CD14-positive monocyte (primary cell): ENCODE data around the gene CASP8. TPM values are rescaled to one million over a fixed set of nuclear protein-coding genes. Genes with fewer than 3 reads are reported as not detected.

ENCODE experiments used
- DNase-seq, 3 donors: peaks; one replicate each; pipeline ENCODE4 v3.0.0-alpha.2; 2011 to 2022
- H2AFZ ChIP-seq: 2 replicates; pipeline ENCODE4 v1.6.0; 2012; ENCODE audit warnings: mild to moderate bottlenecking, low read depth, low read length, inconsistent platforms; ENCODE audit not compliant: insufficient read depth, poor library complexity, severe bottlenecking
- H3K27ac ChIP-seq, 2 donors: 1 replicate in 1 of 2; 2 replicates in 1 of 2; pipeline ENCODE4 v1.5.1; 2012 to 2013; ENCODE audit warnings: low read length in 2 of 2, control low read depth in 1 of 2, inconsistent platforms in 1 of 2, low read depth in 1 of 2, mild to moderate bottlenecking in 1 of 2
- H3K27me3 ChIP-seq, 2 donors: one replicate each; pipeline versions ENCODE4 v1.6.0 to v1.6.1; 2011 to 2013; ENCODE audit warnings: low read length in 2 of 2; ENCODE audit not compliant: control insufficient read depth in 2 of 2, insufficient read depth in 2 of 2
- H3K36me3 ChIP-seq, 2 donors: replicated peaks in 1 of 2; 1 replicate in 1 of 2; 2 replicates in 1 of 2; pipeline versions ENCODE4 v1.5.1 to v1.6.1; 2012 to 2013; ENCODE audit warnings: low read length in 2 of 2, control low read depth in 1 of 2, inconsistent platforms in 1 of 2, mild to moderate bottlenecking in 1 of 2; ENCODE audit not compliant: insufficient read depth in 2 of 2, control insufficient read depth in 1 of 2
- H3K4me1 ChIP-seq, 2 donors: 1 replicate in 1 of 2; 2 replicates in 1 of 2; pipeline versions ENCODE4 v1.5.1 to v1.6.1; 2012 to 2013; ENCODE audit warnings: low read length in 2 of 2, control low read depth in 1 of 2, inconsistent platforms in 1 of 2, mild to moderate bottlenecking in 1 of 2, moderate library complexity in 1 of 2; ENCODE audit not compliant: insufficient read depth in 2 of 2, control insufficient read depth in 1 of 2
- H3K4me2 ChIP-seq: replicated peaks from 2 replicates; pipeline ENCODE3; 2012; ENCODE audit warnings: low read length, moderate library complexity, mild to moderate bottlenecking; ENCODE audit not compliant: poor library complexity, severe bottlenecking; ENCODE audit errors: extremely low read depth
- H3K4me3 ChIP-seq, 3 experiments: fragments of 200-600 bp in 1 of 3; sonication (generic) in 1 of 3; replicated peaks in 1 of 3; 1 replicate in 2 of 3; 2 replicates in 1 of 3; pipeline ENCODE4 v1.5.1; 2011 to 2013; ENCODE audit warnings: low read length in 3 of 3, mild to moderate bottlenecking in 3 of 3, control low read depth in 2 of 3, low read depth in 2 of 3, inconsistent platforms in 1 of 3, moderate library complexity in 1 of 3
- H3K79me2 ChIP-seq: 2 replicates; pipeline ENCODE4 v1.6.0; 2012; ENCODE audit warnings: mild to moderate bottlenecking, control low read depth, inconsistent platforms, low read length, moderate library complexity; ENCODE audit not compliant: insufficient read depth
- H3K9ac ChIP-seq: 2 replicates; pipeline ENCODE4 v1.6.0; 2017; ENCODE audit warnings: low read length, mild to moderate bottlenecking; ENCODE audit not compliant: insufficient read depth, poor library complexity, severe bottlenecking
- H3K9me3 ChIP-seq, 2 donors: replicated peaks in 1 of 2; 1 replicate in 1 of 2; 2 replicates in 1 of 2; pipeline versions ENCODE4 v1.5.1 to v1.6.1; 2012 to 2013; ENCODE audit warnings: low read length in 2 of 2, control low read depth in 1 of 2; ENCODE audit not compliant: control insufficient read depth in 1 of 2, insufficient read depth in 1 of 2
- H4K20me1 ChIP-seq: 2 replicates; pipeline ENCODE4 v1.6.0; 2012; ENCODE audit warnings: mild to moderate bottlenecking, low read length, control low read depth, moderate library complexity; ENCODE audit not compliant: insufficient read depth
- H3K27ac Mint-ChIP-seq, 7 donors: one replicate each; pipeline ENCODE4 v1.8.0; 2020; ENCODE audit warnings: mild to moderate bottlenecking in 7 of 7, mixed read lengths in 7 of 7, moderate library complexity in 6 of 7, inconsistent platforms in 2 of 7
- H3K27me3 Mint-ChIP-seq, 3 donors: one replicate each; pipeline ENCODE4 v1.8.0; 2021 to 2022; ENCODE audit warnings: low read depth in 3 of 3, mild to moderate bottlenecking in 3 of 3, mixed read lengths in 3 of 3, moderate library complexity in 3 of 3, inconsistent platforms in 1 of 3
- H3K36me3 Mint-ChIP-seq, 2 donors: one replicate each; pipeline ENCODE4 v1.8.0; 2020; ENCODE audit warnings: mixed read lengths in 2 of 2, inconsistent platforms in 1 of 2, mild to moderate bottlenecking in 1 of 2
- H3K4me1 Mint-ChIP-seq: one replicate; pipeline ENCODE4 v1.8.0; 2020; ENCODE audit warnings: mild to moderate bottlenecking, mixed read lengths
- H3K4me3 Mint-ChIP-seq, 2 donors: one replicate each; pipeline ENCODE4 v1.8.0; 2020; ENCODE audit warnings: mild to moderate bottlenecking in 2 of 2, mixed read lengths in 2 of 2, moderate library complexity in 1 of 2
- H3K9me3 Mint-ChIP-seq, 7 donors: one replicate each; pipeline ENCODE4 v1.8.0; 2020 to 2022; ENCODE audit warnings: mixed read lengths in 7 of 7, mild to moderate bottlenecking in 6 of 7, moderate library complexity in 6 of 7, inconsistent platforms in 2 of 7
- WGBS: methylation state at CpG from one replicate; pipeline ENCODE4 v1.1.5; 2013; ENCODE audit warnings: missing lambda C conversion rate; ENCODE audit not compliant: insufficient coverage; 5-methylcytosine and 5-hydroxymethylcytosine counted together
- intact Hi-C, 2 donors: fragments of 100-400 bp; cut with micrococcal nuclease; formaldehyde crosslinking; loops; one replicate each; pipeline versions ENCODE4 v1.15.0 to v1.15.1; 2023
- polyA plus RNA-seq, 3 donors: library from polyadenylated mRNA; depleted of rRNA in 1 of 3; unstranded in 2 of 3; stranded (reverse) in 1 of 3; fragments of 300-500 nt in 2 of 3; fragments of >200 nt in 1 of 3; fragmentation: Illumina TruSeq in 2 of 3; gene quantifications; 1 replicate in 2 of 3; 2 replicates in 1 of 3; pipeline ENCODE4 v1.2.3, GENCODE V29; 2012 to 2021
- TF ChIP-seq, protein P1 (sequence below): fragments of 200-600 bp; IDR thresholded peaks from one replicate; pipeline ENCODE4 v1.8.0; 2022; ENCODE audit warnings: antibody characterized with exemption, mild to moderate bottlenecking

CASP8 gene
- polyA plus RNA-seq, 3 donors: 40.0 to 123 (median 80.7) TPM

DNA sequence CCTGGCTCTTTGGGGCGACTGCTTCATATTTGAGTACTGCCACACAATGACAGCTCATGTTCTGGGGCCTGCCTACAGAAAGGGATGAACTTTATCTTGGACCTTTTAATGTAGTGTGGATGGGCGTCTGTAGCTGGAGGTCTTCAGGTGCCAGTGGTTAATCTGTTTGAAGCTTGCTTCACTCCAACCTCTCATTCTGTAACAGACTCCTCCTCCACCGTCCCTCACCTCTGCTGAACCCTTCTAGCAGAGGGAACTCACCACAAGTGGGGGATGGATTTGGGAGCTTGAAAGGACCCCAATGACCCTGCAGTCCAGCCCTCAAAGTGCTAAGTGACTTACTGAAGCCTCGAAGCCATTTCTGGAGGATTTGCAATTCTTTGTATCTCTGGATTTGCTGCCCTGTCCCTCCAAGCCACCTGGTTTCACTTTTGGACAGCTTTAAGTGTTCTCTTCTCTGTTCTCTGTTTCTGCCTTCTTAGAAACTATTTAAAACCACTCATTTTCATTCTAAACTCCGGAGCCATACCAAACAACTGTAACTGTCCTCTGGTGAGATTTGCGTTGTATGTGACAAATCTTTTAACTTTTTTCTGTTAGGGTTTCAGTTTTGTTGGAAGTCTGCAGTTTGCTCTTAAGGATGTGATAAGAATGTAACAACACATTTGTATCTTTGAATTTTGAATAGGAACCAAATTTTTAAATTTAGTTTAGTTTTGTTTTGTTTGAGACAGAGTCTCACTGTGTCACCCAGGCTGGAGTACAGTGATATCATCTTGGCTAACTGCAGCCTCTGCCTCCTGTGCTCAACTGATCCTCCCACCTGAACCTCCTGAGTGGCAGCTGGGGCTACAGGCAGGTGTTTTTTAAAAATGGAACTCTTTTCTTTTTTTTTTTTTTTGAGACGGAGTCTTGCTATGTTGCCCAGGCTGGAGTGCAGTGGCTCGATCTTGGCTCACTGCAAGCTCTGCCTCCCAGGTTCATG lies 37.0 kb upstream of the CASP8 start:
- no CpG with 5 or more reads among the region's 8 CpGs for WGBS
- H3K36me3 Mint-ChIP-seq: peaks cover 46 to 47% of the 10 kb centered on the region in 2 donors
- Histone ChIP-seq H3K79me2 (no peaks in the 10 kb centered on the region), H3K9me3 (no peaks in the 10 kb centered on the region), H3K4me2 (no peak overlapping the region), H3K4me1 (peaks cover 14 to 16% of the 10 kb centered on the region in 2 donors), H3K36me3 (peaks cover 16 to 44% of the 10 kb centered on the region in 2 donors), H3K9ac (no peak overlapping the region), H3K27ac (no peak overlapping the region), H2AFZ (no peak overlapping the region), H3K27me3 (no peaks in the 10 kb centered on the region), H4K20me1 (no peaks in the 10 kb centered on the region), H3K4me3 (no peak overlapping the region)
- no peak overlapping the region for H3K4me3 Mint-ChIP-seq
- peaks cover 0 to 3% (median 2%) of the 10 kb centered on the region in 3 donors for H3K27me3 Mint-ChIP-seq
- H3K4me1 Mint-ChIP-seq: peaks cover 39% of the 10 kb centered on the region
- H3K27ac Mint-ChIP-seq: peak overlapping the region in 5 of 7 donors; percentile 6 to 73 (median 58)
- TF ChIP-seq, protein P1, sequence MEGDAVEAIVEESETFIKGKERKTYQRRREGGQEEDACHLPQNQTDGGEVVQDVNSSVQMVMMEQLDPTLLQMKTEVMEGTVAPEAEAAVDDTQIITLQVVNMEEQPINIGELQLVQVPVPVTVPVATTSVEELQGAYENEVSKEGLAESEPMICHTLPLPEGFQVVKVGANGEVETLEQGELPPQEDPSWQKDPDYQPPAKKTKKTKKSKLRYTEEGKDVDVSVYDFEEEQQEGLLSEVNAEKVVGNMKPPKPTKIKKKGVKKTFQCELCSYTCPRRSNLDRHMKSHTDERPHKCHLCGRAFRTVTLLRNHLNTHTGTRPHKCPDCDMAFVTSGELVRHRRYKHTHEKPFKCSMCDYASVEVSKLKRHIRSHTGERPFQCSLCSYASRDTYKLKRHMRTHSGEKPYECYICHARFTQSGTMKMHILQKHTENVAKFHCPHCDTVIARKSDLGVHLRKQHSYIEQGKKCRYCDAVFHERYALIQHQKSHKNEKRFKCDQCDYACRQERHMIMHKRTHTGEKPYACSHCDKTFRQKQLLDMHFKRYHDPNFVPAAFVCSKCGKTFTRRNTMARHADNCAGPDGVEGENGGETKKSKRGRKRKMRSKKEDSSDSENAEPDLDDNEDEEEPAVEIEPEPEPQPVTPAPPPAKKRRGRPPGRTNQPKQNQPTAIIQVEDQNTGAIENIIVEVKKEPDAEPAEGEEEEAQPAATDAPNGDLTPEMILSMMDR: no peak
- H3K9me3 Mint-ChIP-seq: no peaks in the 10 kb centered on the region
- DNase-seq: no peak
- intact Hi-C loops: no loop called here

DNA sequence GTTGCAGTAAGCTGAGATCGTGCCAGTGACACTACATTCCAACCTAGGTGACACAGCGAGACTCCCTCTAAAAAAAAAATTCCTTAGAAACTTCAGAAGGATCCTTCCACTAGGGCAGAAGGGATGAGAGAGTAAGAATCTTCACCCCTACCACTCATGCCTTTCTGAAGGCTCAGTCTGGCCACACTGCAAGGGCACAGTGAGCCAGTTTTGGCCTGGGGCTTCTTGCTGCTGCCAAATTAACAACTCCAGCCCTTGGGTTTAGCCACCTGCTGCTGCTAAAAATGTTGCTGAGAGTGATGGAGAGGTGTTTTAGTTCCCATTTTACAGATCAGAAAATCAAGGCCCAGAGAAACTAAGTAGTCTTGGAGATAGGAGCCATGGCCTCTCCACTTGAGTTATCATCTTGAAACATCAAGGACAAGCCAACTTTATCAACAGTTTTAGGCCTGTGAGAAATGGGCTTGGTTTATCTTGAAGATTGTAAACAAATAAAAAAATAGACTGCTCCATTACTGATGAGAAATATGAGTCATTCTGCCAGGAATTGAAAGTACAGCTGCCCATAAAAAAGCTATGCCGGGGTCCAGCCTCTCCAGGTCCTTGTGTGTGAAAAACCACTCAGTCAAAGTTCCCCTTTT lies 31.9 kb upstream of the CASP8 start:
- Histone ChIP-seq H3K36me3 (no peaks in the 10 kb centered on the region), H3K4me3 (peak overlapping the region in 1 of 3 experiments; percentile 48), H3K27me3 (no peaks in the 10 kb centered on the region), H3K27ac (peak overlapping the region in 1 of 2 donors; percentile 42), H2AFZ (peak overlapping the region; percentile 76), H4K20me1 (no peaks in the 10 kb centered on the region), H3K9me3 (no peaks in the 10 kb centered on the region), H3K4me2 (peak overlapping the region; percentile 60), H3K79me2 (peaks cover 6% of the 10 kb centered on the region), H3K4me1 (peaks cover 25 to 26% of the 10 kb centered on the region in 2 donors), H3K9ac (no peak overlapping the region)
- peak overlapping the region; percentile 70 to 79 for H3K4me3 Mint-ChIP-seq
- TF ChIP-seq, protein P1: no peak
- H3K36me3 Mint-ChIP-seq: peaks cover 0 to 4% of the 10 kb centered on the region in 2 donors
- intact Hi-C loops: loop anchor here in 1 of 2 donors (5.0 kb wide), 1 partner anchor 36 kb away; no protein-coding TSS in a partner anchor
- peak overlapping the region in 6 of 7 donors; percentile 10 to 88 (median 66) for H3K27ac Mint-ChIP-seq
- DNase-seq: peak in 2 of 3 donors; percentile 27 to 37
- H3K4me1 Mint-ChIP-seq: peaks cover 34% of the 10 kb centered on the region
- no CpG with 5 or more reads among the region's 3 CpGs for WGBS
- H3K9me3 Mint-ChIP-seq: no peaks in the 10 kb centered on the region
- H3K27me3 Mint-ChIP-seq: peaks cover 0 to 3% (median 2%) of the 10 kb centered on the region in 3 donors
